RCC 7860 (cell line): Measurements from ENCODE around the gene CYYR1.

Experiments used
- DNase-seq: peaks from one replicate; pipeline ENCODE4 v3.0.0-alpha.2; 2015; ENCODE audit warnings: low spot score
- FAIRE-seq: peaks from 2 replicates; lab custom pipeline; 2012; peaks lifted over from hg19 to GRCh38; lab: Jason Lieb, UNC

Gene CYYR1

GRCh38 chr21:26443291-26443690, 129.8 kb downstream of the CYYR1 start:
- FAIRE-seq (no peak), DNase-seq (no peak)

- FAIRE-seq, result no peak
Measured at GRCh38 chr21:26441149-26441548, 131.9 kb downstream of the CYYR1 start.

GRCh38 chr21:26438976-26439375, 134.1 kb downstream of the CYYR1 start:
- FAIRE-seq, result no peak

More at GRCh38 chr21:26441149-26441548, 131.9 kb downstream of the CYYR1 start:
- DNase-seq, result no peak

GRCh38 chr21:26437326-26438009, 135.6 kb downstream of the CYYR1 start:
- no peak for FAIRE-seq
- DNase-seq, result no peak

More at GRCh38 chr21:26438976-26439375, 134.1 kb downstream of the CYYR1 start:
- DNase-seq, result no peak

GRCh38 chr21:26433386-26433785, 139.7 kb downstream of the CYYR1 start:
- FAIRE-seq (no peak), DNase-seq (no peak)

GRCh38 chr21:26432410-26432809, 140.7 kb downstream of the CYYR1 start:
- FAIRE-seq, result no peak
- no peak for DNase-seq

GRCh38 chr21:26425576-26425975, 147.5 kb downstream of the CYYR1 start:
- FAIRE-seq, result no peak
- DNase-seq, result no peak

- no peak for DNase-seq
Measured at GRCh38 chr21:26423511-26423910, 149.6 kb downstream of the CYYR1 start.

GRCh38 chr21:26422706-26423105, 150.4 kb downstream of the CYYR1 start:
- no peak for DNase-seq
- no peak for FAIRE-seq

More at GRCh38 chr21:26423511-26423910, 149.6 kb downstream of the CYYR1 start:
- no peak for FAIRE-seq

GRCh38 chr21:26422138-26422537, 150.9 kb downstream of the CYYR1 start:
- FAIRE-seq, result no peak

GRCh38 chr21:26421724-26422123, 151.4 kb downstream of the CYYR1 start:
- DNase-seq (no peak), FAIRE-seq (no peak)

More at GRCh38 chr21:26422138-26422537, 150.9 kb downstream of the CYYR1 start:
- no peak for DNase-seq
